HG03175 (cell line): ENCODE results near the gene NUP205.
"Not testable (repeated sequence)": the region's sequence is repeated elsewhere in the genome, so short reads cannot be mapped to it uniquely, and the experiment has no call there.

Experiments
- ATAC-seq: cut with Tn5 transposase; IDR thresholded peaks from one replicate; pipeline ENCODE4 v1.9.1; 2021; ENCODE audit warnings: mild to moderate bottlenecking, moderate library complexity; ENCODE audit not compliant: unreplicated experiment

NUP205 gene

GRCh38 chr7:135692606-135693005 is 134.9 kb downstream of the NUP205 start:
- ATAC-seq: not testable (repeated sequence)

- no peak for ATAC-seq
These were observed 135.8 kb downstream of the NUP205 start for GRCh38 chr7:135693558-135693957.

GRCh38 chr7:135697276-135698049 is 139.7 kb downstream of the NUP205 start:
- ATAC-seq: no peak
